ENCODE results near the gene RHBDF1.

GRCh38 chr16:79151-80054 is 7.0 kb upstream of the RHBDF1 start:
- TF ChIP-seq CTCF (IDR thresholded peaks at IDR 0.05), result no peak
- no peak for TF ChIP-seq POLR2A (IDR thresholded peaks at IDR 0.05)

All from prostate gland (tissue), 2 donors.